ENCODE results near the gene ZNF581. TPM values are rescaled to one million over a fixed set of nuclear protein-coding genes. Genes with fewer than 3 reads are reported as not detected.

The ZNF581 gene
- polyA plus RNA-seq, 1 of the 3 experiments (the other 2 are of a cell fraction): 24.7 TPM

DNA sequence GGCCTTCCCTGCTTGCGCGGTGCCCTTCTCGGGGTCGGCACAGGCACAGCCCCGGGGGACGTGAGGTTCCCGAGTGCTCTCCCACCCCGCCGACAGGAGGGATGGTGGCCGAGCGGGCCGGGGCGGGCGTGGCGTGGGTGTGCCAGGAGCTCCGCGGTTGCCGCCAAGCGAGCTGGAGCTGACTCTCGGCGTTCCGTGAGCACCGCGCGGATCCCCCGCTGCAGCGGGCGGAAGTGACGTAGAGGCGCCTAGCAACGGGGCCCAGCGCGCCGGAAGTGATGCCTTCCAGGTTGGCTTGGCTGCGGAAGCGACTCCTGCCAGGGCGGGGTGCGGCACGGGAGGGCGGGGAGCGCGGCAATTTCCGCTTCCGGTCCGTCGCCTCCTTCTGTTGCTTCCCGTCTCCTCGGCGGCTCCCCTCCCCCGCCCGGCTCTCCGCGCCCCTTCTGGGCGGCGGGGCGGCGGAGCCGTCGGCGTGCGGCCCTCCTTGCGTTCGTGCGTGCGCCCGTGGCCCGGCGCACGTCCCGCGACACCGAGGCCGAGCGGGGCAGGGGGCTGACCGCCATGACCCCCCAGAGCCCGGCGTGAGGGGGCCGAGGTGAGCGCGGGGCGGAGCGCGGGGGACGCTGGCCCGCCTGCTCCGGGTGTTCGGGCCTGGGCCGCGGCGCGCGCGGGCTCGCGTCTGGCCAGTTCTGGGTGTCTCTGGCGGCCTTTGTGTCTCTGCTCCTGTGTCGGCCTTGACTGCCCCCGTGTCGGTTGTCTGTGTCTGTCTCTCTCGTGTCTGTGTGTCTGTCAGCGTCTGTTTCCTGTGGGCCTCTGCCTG is 31.6 kb downstream of the ZNF581 start, which contains the start of gene EPN1:
Gene EPN1, plus strand, starts transcription at position 386 of the 820 bp plus-strand sequence. CDS start 3,402 bp downstream, outside the sequence.
- H3K4me1 ChIP-seq (ENCODE audit: control insufficient read depth in 1 of 2, insufficient read depth in 2 of 2, low read depth in 1 of 2, low read length in 1 of 2): peaks cover 7 to 28% of the 10 kb centered on the region in 2 experiments; a peak in 3 of 4 replicates
- no peaks in the 10 kb centered on the region for H3K27me3 ChIP-seq (ENCODE audit: insufficient read depth)
- peaks cover 38% of the 10 kb centered on the region for H3F3A ChIP-seq (replicated peaks; ENCODE audit: insufficient read depth)
- H3K4me3 ChIP-seq (ENCODE audit: low read depth in 2 of 2, low read length in 1 of 2): peak within 1 kb of the TSS; percentile 74 to 96
- peak within 1 kb of the TSS; percentile 74 to 84 for H3K27ac ChIP-seq (ENCODE audit: low read depth in 2 of 2, low read length in 1 of 2)
- H3K9ac ChIP-seq: peak within 1 kb of the TSS; percentile 87
- DNase-seq: peak; percentile 99
- H3K9me2 ChIP-seq: no peaks in the 10 kb centered on the region
- H3K79me2 ChIP-seq (ENCODE audit: insufficient read depth): peaks cover 87% of the 10 kb centered on the region
- H3K4me2 ChIP-seq: peak within 1 kb of the TSS; percentile 97
- H2AFZ ChIP-seq (ENCODE audit: low read depth): no peak within 1 kb of the TSS
- peaks cover 78% of the 10 kb centered on the region for H4K20me1 ChIP-seq (ENCODE audit: insufficient read depth)
- peaks cover 21 to 43% of the 10 kb centered on the region in 2 experiments for H3K36me3 ChIP-seq (replicated peaks in 1 of 2; ENCODE audit: control insufficient read depth in 1 of 2, insufficient read depth in 2 of 2, low read length in 1 of 2)
- H3K9me3 ChIP-seq: no peaks in the 10 kb centered on the region
- CTCF ChIA-PET: interaction anchor here (0.8 kb wide), 1 partner anchor 42 kb away, joined by 3 read pairs; no protein-coding TSS in a partner anchor
- POLR2A ChIA-PET: no interaction called here
- WGBS (ENCODE audit: low lambda C conversion rate): 0% methylated on average over 5 of the region's 101 CpGs
- TF ChIP-seq RAD21 (IDR thresholded peaks at IDR 0.05; ENCODE audit: low read length): no peak
- peak; percentile 24; the same call in 1 of the 2 replicates for TF ChIP-seq TCF12 (IDR thresholded peaks at IDR 0.05)
- TF ChIP-seq, protein P1, sequence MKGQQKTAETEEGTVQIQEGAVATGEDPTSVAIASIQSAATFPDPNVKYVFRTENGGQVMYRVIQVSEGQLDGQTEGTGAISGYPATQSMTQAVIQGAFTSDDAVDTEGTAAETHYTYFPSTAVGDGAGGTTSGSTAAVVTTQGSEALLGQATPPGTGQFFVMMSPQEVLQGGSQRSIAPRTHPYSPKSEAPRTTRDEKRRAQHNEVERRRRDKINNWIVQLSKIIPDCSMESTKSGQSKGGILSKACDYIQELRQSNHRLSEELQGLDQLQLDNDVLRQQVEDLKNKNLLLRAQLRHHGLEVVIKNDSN (IDR thresholded peaks at IDR 0.05; ENCODE audit: borderline replicate concordance, low read depth): peak; percentile 29; the same call in 1 of the 2 replicates
- peak; percentile 95 for TF ChIP-seq GABPA (IDR thresholded peaks at IDR 0.05; ENCODE audit: low read depth)
- TF ChIP-seq, protein P2, sequence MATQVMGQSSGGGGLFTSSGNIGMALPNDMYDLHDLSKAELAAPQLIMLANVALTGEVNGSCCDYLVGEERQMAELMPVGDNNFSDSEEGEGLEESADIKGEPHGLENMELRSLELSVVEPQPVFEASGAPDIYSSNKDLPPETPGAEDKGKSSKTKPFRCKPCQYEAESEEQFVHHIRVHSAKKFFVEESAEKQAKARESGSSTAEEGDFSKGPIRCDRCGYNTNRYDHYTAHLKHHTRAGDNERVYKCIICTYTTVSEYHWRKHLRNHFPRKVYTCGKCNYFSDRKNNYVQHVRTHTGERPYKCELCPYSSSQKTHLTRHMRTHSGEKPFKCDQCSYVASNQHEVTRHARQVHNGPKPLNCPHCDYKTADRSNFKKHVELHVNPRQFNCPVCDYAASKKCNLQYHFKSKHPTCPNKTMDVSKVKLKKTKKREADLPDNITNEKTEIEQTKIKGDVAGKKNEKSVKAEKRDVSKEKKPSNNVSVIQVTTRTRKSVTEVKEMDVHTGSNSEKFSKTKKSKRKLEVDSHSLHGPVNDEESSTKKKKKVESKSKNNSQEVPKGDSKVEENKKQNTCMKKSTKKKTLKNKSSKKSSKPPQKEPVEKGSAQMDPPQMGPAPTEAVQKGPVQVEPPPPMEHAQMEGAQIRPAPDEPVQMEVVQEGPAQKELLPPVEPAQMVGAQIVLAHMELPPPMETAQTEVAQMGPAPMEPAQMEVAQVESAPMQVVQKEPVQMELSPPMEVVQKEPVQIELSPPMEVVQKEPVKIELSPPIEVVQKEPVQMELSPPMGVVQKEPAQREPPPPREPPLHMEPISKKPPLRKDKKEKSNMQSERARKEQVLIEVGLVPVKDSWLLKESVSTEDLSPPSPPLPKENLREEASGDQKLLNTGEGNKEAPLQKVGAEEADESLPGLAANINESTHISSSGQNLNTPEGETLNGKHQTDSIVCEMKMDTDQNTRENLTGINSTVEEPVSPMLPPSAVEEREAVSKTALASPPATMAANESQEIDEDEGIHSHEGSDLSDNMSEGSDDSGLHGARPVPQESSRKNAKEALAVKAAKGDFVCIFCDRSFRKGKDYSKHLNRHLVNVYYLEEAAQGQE (IDR thresholded peaks at IDR 0.05; ENCODE audit: low read depth, low read length): no peak
- TF ChIP-seq, protein P3, sequence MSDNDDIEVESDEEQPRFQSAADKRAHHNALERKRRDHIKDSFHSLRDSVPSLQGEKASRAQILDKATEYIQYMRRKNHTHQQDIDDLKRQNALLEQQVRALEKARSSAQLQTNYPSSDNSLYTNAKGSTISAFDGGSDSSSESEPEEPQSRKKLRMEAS (IDR thresholded peaks at IDR 0.05; ENCODE audit: low read depth): peak; percentile 58; the same call in 1 of the 2 replicates
- TF ChIP-seq SIN3A (IDR thresholded peaks at IDR 0.05; ENCODE audit: borderline replicate concordance, low read depth, low read length): peak; percentile 81; the same call in 1 of the 2 replicates
- TF ChIP-seq EZH2phosphoT487 (IDR thresholded peaks at IDR 0.05; ENCODE audit: borderline replicate concordance, low read depth): no peak
- TF ChIP-seq RXRA (IDR thresholded peaks at IDR 0.05; ENCODE audit: borderline replicate concordance, low read depth): no peak
- TF ChIP-seq CTCF (IDR thresholded peaks at IDR 0.05): no peak
- TF ChIP-seq CHD2 (IDR thresholded peaks at IDR 0.05; ENCODE audit: low read length, partially characterized antibody): peak; percentile 85
- 0 out of 2 replicates have a peak, but pooled peaks have one; percentile 49 for TF ChIP-seq ZBTB33 (IDR thresholded peaks at IDR 0.05; ENCODE audit: borderline replicate concordance, low read depth)
- peak; percentile 37; the same call in 1 of the 2 replicates for TF ChIP-seq TAF1 (IDR thresholded peaks at IDR 0.05; ENCODE audit: borderline replicate concordance, low read depth, low read length)
- TF ChIP-seq, protein P4, sequence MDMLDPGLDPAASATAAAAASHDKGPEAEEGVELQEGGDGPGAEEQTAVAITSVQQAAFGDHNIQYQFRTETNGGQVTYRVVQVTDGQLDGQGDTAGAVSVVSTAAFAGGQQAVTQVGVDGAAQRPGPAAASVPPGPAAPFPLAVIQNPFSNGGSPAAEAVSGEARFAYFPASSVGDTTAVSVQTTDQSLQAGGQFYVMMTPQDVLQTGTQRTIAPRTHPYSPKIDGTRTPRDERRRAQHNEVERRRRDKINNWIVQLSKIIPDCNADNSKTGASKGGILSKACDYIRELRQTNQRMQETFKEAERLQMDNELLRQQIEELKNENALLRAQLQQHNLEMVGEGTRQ (IDR thresholded peaks at IDR 0.05; ENCODE audit: borderline replicate concordance, low read depth, low read length): no peak
- no peak for TF ChIP-seq FOXJ3 (CRISPR knock-in tag; IDR thresholded peaks at IDR 0.05)
- TF ChIP-seq FOXM1 (IDR thresholded peaks at IDR 0.05; ENCODE audit: low read depth): no peak
- TF ChIP-seq PBX3 (IDR thresholded peaks at IDR 0.05): peak; percentile 76
- TF ChIP-seq POLR2AphosphoS5 (IDR thresholded peaks at IDR 0.05; ENCODE audit: low read depth, low read length): peak; percentile 86; the same call in 1 of the 2 replicates
- no peak for TF ChIP-seq NRF1 (IDR thresholded peaks at IDR 0.05; ENCODE audit: low read depth, low read length)
- TF ChIP-seq FOSL2 (IDR thresholded peaks at IDR 0.05; ENCODE audit: borderline replicate concordance, low read depth): no peak

Data from SK-N-SH (cell line).